OCI-LY1 (cell line): ENCODE measurements around the gene CFAP69.
"Not testable (repeated sequence)": the region's sequence is repeated elsewhere in the genome, so short reads cannot be mapped to it uniquely, and the experiment has no call there.

ENCODE experiments used
- H2AFZ ChIP-seq: fragments of 200-600 bp; sonication (generic), shearing (Covaris generic); 2 replicates; pipeline ENCODE4 v1.6.0; 2014; ENCODE audit warnings: antibody characterized with exemption, mild to moderate bottlenecking, low read length
- H3F3A ChIP-seq: fragments of 200-600 bp; sonication (generic), shearing (Covaris generic); 2 replicates; pipeline ENCODE4 v1.6.0; 2014; ENCODE audit warnings: mild to moderate bottlenecking, antibody characterized with exemption, low read length, moderate library complexity; ENCODE audit not compliant: insufficient read depth
- H3K27ac ChIP-seq: fragments of 200-600 bp; sonication (generic); 2 replicates; pipeline ENCODE4 v1.5.1; 2014; ENCODE audit warnings: low read length, mixed run types, mild to moderate bottlenecking, low read depth; ENCODE audit not compliant: poor library complexity, severe bottlenecking
- H3K27me3 ChIP-seq: fragments of 200-600 bp; sonication (generic); 2 replicates; pipeline ENCODE4 v1.6.0; 2014; ENCODE audit warnings: antibody characterized with exemption, mild to moderate bottlenecking, low read length, moderate library complexity; ENCODE audit not compliant: insufficient read depth
- H3K36me3 ChIP-seq: fragments of 200-600 bp; sonication (generic); 2 replicates; pipeline ENCODE4 v1.6.1; 2014; ENCODE audit warnings: mild to moderate bottlenecking, antibody characterized with exemption, low read length, moderate library complexity, mixed read lengths; ENCODE audit not compliant: insufficient read depth
- H3K4me1 ChIP-seq: fragments of 200-600 bp; sonication (generic); 2 replicates; pipeline ENCODE4 v1.5.1; 2014; ENCODE audit warnings: mild to moderate bottlenecking, low read length, moderate library complexity; ENCODE audit not compliant: insufficient read depth, severe bottlenecking
- H3K4me2 ChIP-seq: fragments of 200-600 bp; sonication (generic), shearing (Covaris generic); 2 replicates; pipeline ENCODE4 v1.6.1; 2014; ENCODE audit warnings: low read length
- H3K4me3 ChIP-seq: fragments of 200-600 bp; sonication (generic); 2 replicates; pipeline ENCODE4 v1.5.1; 2014; ENCODE audit warnings: low read length, low read depth, mild to moderate bottlenecking, mixed read lengths; ENCODE audit not compliant: poor library complexity, severe bottlenecking
- H3K79me2 ChIP-seq: fragments of 200-600 bp; shearing (Covaris generic); 2 replicates; pipeline ENCODE4 v1.6.1; 2016; ENCODE audit warnings: mixed run types, low read length, mixed read lengths; ENCODE audit not compliant: insufficient read depth
- H3K9ac ChIP-seq: fragments of 200-600 bp; sonication (generic), shearing (Covaris generic); 2 replicates; pipeline ENCODE4 v1.6.1; 2014; ENCODE audit warnings: mild to moderate bottlenecking, low read length, mixed read lengths
- H3K9me2 ChIP-seq: fragments of 200-600 bp; sonication (generic), shearing (Covaris generic); 2 replicates; pipeline ENCODE4 v1.6.1; 2014; ENCODE audit warnings: low read depth, mild to moderate bottlenecking, low read length, mixed read lengths
- H3K9me3 ChIP-seq: fragments of 200-600 bp; shearing (Covaris generic); 2 replicates; pipeline ENCODE4 v1.6.1; 2014; ENCODE audit warnings: low read length, mixed read lengths
- H4K20me1 ChIP-seq: fragments of 200-600 bp; sonication (generic), shearing (Covaris generic); 2 replicates; pipeline ENCODE4 v1.6.0; 2016; ENCODE audit warnings: mild to moderate bottlenecking, low read length; ENCODE audit not compliant: insufficient read depth
- CTCF ChIP-seq: fragments of 200-600 bp; sonication (generic), shearing (Covaris generic); IDR thresholded peaks from 2 replicates; pipeline ENCODE4 v1.5.1; 2017; ENCODE audit warnings: mild to moderate bottlenecking, antibody characterized with exemption, low read length, moderate library complexity, mixed read lengths
- EZH2 ChIP-seq: fragments of 200-600 bp; sonication (generic), shearing (Covaris generic); IDR thresholded peaks from 2 replicates; pipeline ENCODE4 v1.8.0; 2017; ENCODE audit warnings: borderline replicate concordance, mixed run types, mild to moderate bottlenecking, antibody characterized with exemption, low read length, moderate library complexity, mixed read lengths

The CFAP69 gene

GRCh38 chr7:90347759-90348158, 102.8 kb downstream of the CFAP69 start:
- no peak overlapping the region for H2AFZ ChIP-seq
- H3F3A ChIP-seq, result no peaks in the 10 kb centered on the region
- H3K9ac ChIP-seq, result peak overlapping the region; percentile 90
- peaks cover 9% of the 10 kb centered on the region; the same call in 1 of the 2 replicates for H3K9me3 ChIP-seq
- H4K20me1 ChIP-seq, result no peaks in the 10 kb centered on the region
- peaks cover 22% of the 10 kb centered on the region for H3K4me1 ChIP-seq
- peaks cover 40% of the 10 kb centered on the region for H3K36me3 ChIP-seq
- H3K9me2 ChIP-seq, result no peaks in the 10 kb centered on the region
- no peak for TF ChIP-seq CTCF
- no peak for TF ChIP-seq EZH2
- no peaks in the 10 kb centered on the region for H3K27me3 ChIP-seq
- peak overlapping the region; percentile 93 for H3K4me3 ChIP-seq
- peak overlapping the region; percentile 87 for H3K4me2 ChIP-seq
- H3K79me2 ChIP-seq, result peaks cover 55% of the 10 kb centered on the region
- H3K27ac ChIP-seq, result peak overlapping the region; percentile 84

- Histone ChIP-seq H2AFZ (no peak overlapping the region), H3K27ac (no peak overlapping the region), H4K20me1 (no peaks in the 10 kb centered on the region), H3K4me2 (no peak overlapping the region), H3K9ac (no peak overlapping the region), H3K79me2 (peaks cover 61% of the 10 kb centered on the region), H3K9me2 (no peaks in the 10 kb centered on the region), H3K9me3 (peaks cover 16% of the 10 kb centered on the region; the same call in 1 of the 2 replicates), H3K4me1 (peaks cover 22% of the 10 kb centered on the region), H3K27me3 (no peaks in the 10 kb centered on the region), H3K4me3 (no peak overlapping the region), H3K36me3 (peaks cover 56% of the 10 kb centered on the region), H3F3A (no peaks in the 10 kb centered on the region)
- no peak for TF ChIP-seq EZH2
Observed at GRCh38 chr7:90349305-90349704, 104.3 kb downstream of the CFAP69 start.

- not testable (repeated sequence) for H3K4me2 ChIP-seq, H3K27ac ChIP-seq, H2AFZ ChIP-seq, H3K9me2 ChIP-seq, H3F3A ChIP-seq, H4K20me1 ChIP-seq, H3K4me3 ChIP-seq, H3K27me3 ChIP-seq, H3K9ac ChIP-seq
- Histone ChIP-seq H3K79me2 (peaks cover 61% of the 10 kb centered on the region), H3K4me1 (peaks cover 22% of the 10 kb centered on the region), H3K36me3 (peaks cover 63% of the 10 kb centered on the region), H3K9me3 (peaks cover 18% of the 10 kb centered on the region; the same call in 1 of the 2 replicates)
Observed at GRCh38 chr7:90350032-90350431, 105.1 kb downstream of the CFAP69 start.

- H3K27me3 ChIP-seq, result no peaks in the 10 kb centered on the region
- no peak for TF ChIP-seq EZH2
- TF ChIP-seq CTCF, result no peak
Observed at GRCh38 chr7:90351987-90352386, 107.0 kb downstream of the CFAP69 start.

More at GRCh38 chr7:90351987-90352386, 107.0 kb downstream of the CFAP69 start:
- Histone ChIP-seq H3K27ac (no peak overlapping the region), H3K9me2 (no peaks in the 10 kb centered on the region; the same call in 1 of the 2 replicates), H3F3A (0 out of 2 replicates have a peak, but pooled peaks cover 4% of the 10 kb centered on the region), H3K4me2 (no peak overlapping the region), H2AFZ (no peak overlapping the region), H3K36me3 (peaks cover 83% of the 10 kb centered on the region), H3K9ac (no peak overlapping the region), H3K9me3 (peaks cover 24% of the 10 kb centered on the region), H3K4me3 (no peak overlapping the region), H4K20me1 (no peaks in the 10 kb centered on the region), H3K4me1 (peaks cover 10% of the 10 kb centered on the region), H3K79me2 (peaks cover 59% of the 10 kb centered on the region)
